Transverse colon (tissue), 4 donors: ENCODE data around the gene MAT1A. TPM values are rescaled to one million over a fixed set of nuclear protein-coding genes. Genes with fewer than 3 reads are reported as not detected.

Experiments used
- DNase-seq: peaks from one replicate; pipeline ENCODE4 v3.0.0-alpha.2; 2019
- H3K27ac ChIP-seq, 4 donors: fragments of 200-600 bp; sonication (generic); 2 replicates each; pipeline ENCODE4 v1.5.1; 2016 to 2018; ENCODE audit warnings: inconsistent platforms in 4 of 4
- H3K27me3 ChIP-seq: fragments of 200-600 bp; sonication (generic); 2 replicates; pipeline ENCODE4 v1.5.1; 2017; ENCODE audit warnings: inconsistent platforms
- H3K36me3 ChIP-seq, 4 donors: fragments of 200-600 bp; sonication (generic); 2 replicates each; pipeline ENCODE4 v1.5.1; 2017 to 2019; ENCODE audit warnings: inconsistent platforms in 4 of 4
- H3K4me1 ChIP-seq, 4 donors: fragments of 200-600 bp; sonication (generic); 2 replicates each; pipeline ENCODE4 v1.5.1; 2017 to 2020; ENCODE audit warnings: inconsistent platforms in 4 of 4
- H3K4me3 ChIP-seq, 4 donors: fragments of 200-600 bp; sonication (generic); 1 replicate in 1 of 4; 2 replicates in 3 of 4; pipeline versions ENCODE4 v1.5.1 to v1.6.1; 2017 to 2019; ENCODE audit warnings: inconsistent platforms in 4 of 4
- H3K9me3 ChIP-seq, 2 donors: fragments of 200-600 bp; sonication (generic); 2 replicates each; pipeline ENCODE4 v1.5.1; 2017 to 2019; ENCODE audit warnings: inconsistent platforms in 2 of 2
- EP300 ChIP-seq: sonication (generic); formaldehyde crosslinking; IDR thresholded peaks from one replicate; pipeline ENCODE4 v1.6.1; 2017; ENCODE audit warnings: antibody characterized with exemption, low read depth
- POLR2A ChIP-seq: fragments of 450-650 bp; IDR thresholded peaks from one replicate; pipeline ENCODE4 v1.6.1; 2016; ENCODE audit warnings: antibody characterized with exemption, mild to moderate bottlenecking, moderate library complexity
- POLR2AphosphoS5 ChIP-seq, 3 donors: sonication (generic); formaldehyde crosslinking; IDR thresholded peaks; one replicate each; pipeline ENCODE4 v1.6.1; 2016; ENCODE audit warnings: antibody characterized with exemption in 3 of 3
- WGBS, 2 donors: methylation state at CpG; one replicate each; pipeline ENCODE4 v1.1.5; 2018; ENCODE audit warnings: low coverage in 1 of 2; 5-methylcytosine and 5-hydroxymethylcytosine counted together
- in situ Hi-C, 4 donors: fragments of 200-750 bp; cut with MboI; loops; one replicate each; pipeline versions ENCODE4 v1.15.0 to v1.15.1; 2017; ENCODE audit warnings: low sequenced_read_pairs in 3 of 4, low pct_ligation_motif_present in 1 of 4, low pct_unique_long_range_greater_than_20kb in 1 of 4
- intact Hi-C: fragments of 100-400 bp; cut with DNase I; formaldehyde crosslinking; loops from one replicate; pipeline ENCODE4 v1.15.1; 2023; ENCODE audit warnings: low total_unique reads
- total RNA-seq, 4 donors: library from RNA; depleted of rRNA; stranded (reverse); fragments of >200 nt; gene quantifications; one replicate each; pipeline ENCODE4 v1.1.0, GENCODE V29; 2016
- TF ChIP-seq, protein P1 (sequence below), 5 experiments: fragments of 200-600 bp in 3 of 5; fragments of 450-650 bp in 2 of 5; sonication (generic) in 3 of 5; IDR thresholded peaks; 1 replicate in 2 of 5; 2 replicates in 3 of 5; pipeline ENCODE4 v1.5.1; 2016 to 2017; ENCODE audit warnings: antibody characterized with exemption in 5 of 5, inconsistent platforms in 3 of 5, mild to moderate bottlenecking in 2 of 5, moderate library complexity in 1 of 5

Gene MAT1A
- total RNA-seq, 4 donors from 2014 or later, result 0.14 to 1.5 TPM; not detected in 2

DNA sequence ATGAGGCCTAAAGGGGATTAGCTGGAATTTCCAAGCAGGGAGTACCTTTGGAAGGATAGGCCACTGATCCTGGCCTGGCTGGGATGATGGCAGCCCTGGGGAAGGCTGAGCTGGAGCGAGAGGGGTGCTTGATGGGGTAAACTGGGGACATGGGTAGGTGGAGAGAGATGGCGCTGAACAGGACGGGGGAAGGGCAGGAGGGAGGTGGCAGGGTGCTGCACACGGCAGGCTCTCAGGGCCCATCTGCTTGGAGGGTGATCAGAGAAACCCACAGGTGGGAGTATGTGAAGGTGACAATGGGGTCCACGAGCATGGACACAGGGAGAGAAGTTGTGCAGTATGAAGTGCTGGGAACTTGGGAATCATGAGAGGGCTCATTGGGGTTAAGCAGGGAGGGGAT is 10.3 kb downstream of the MAT1A start:
- Histone ChIP-seq H3K27me3 (no peaks in the 10 kb centered on the region), H3K36me3 (no peaks in the 10 kb centered on the region), H3K4me3 (no peak overlapping the region), H3K9me3 (no peaks in the 10 kb centered on the region), H3K27ac (no peak overlapping the region), H3K4me1 (no peaks in the 10 kb centered on the region)
- intact Hi-C loops (no loop called here), in situ Hi-C loops (no loop called here)
- 80 to 83% methylated on average over 1 to 5 of the region's 5 CpGs for WGBS, 2 donors
- TF ChIP-seq POLR2A, result no peak
- TF ChIP-seq, protein P1, sequence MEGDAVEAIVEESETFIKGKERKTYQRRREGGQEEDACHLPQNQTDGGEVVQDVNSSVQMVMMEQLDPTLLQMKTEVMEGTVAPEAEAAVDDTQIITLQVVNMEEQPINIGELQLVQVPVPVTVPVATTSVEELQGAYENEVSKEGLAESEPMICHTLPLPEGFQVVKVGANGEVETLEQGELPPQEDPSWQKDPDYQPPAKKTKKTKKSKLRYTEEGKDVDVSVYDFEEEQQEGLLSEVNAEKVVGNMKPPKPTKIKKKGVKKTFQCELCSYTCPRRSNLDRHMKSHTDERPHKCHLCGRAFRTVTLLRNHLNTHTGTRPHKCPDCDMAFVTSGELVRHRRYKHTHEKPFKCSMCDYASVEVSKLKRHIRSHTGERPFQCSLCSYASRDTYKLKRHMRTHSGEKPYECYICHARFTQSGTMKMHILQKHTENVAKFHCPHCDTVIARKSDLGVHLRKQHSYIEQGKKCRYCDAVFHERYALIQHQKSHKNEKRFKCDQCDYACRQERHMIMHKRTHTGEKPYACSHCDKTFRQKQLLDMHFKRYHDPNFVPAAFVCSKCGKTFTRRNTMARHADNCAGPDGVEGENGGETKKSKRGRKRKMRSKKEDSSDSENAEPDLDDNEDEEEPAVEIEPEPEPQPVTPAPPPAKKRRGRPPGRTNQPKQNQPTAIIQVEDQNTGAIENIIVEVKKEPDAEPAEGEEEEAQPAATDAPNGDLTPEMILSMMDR (IDR thresholded peaks at IDR 0.05), result no peak
- TF ChIP-seq POLR2AphosphoS5 (IDR thresholded peaks at IDR 0.05), result no peak
- TF ChIP-seq EP300, result no peak
- no peak for DNase-seq

- DNase-seq, result no peak
- Histone ChIP-seq H3K27ac (no peak overlapping the region), H3K4me3 (no peak overlapping the region), H3K9me3 (no peaks in the 10 kb centered on the region), H3K36me3 (no peaks in the 10 kb centered on the region), H3K4me1 (no peaks in the 10 kb centered on the region), H3K27me3 (no peaks in the 10 kb centered on the region)
- intact Hi-C loops (no loop called here), in situ Hi-C loops (no loop called here)
- WGBS, 2 donors, result 96 to 100% methylated on average over 1 to 5 of the region's 5 CpGs
- no peak for TF ChIP-seq POLR2AphosphoS5 (IDR thresholded peaks at IDR 0.05)
- TF ChIP-seq, protein P1 (IDR thresholded peaks at IDR 0.05), result no peak
- TF ChIP-seq EP300, result no peak
- no peak for TF ChIP-seq POLR2A
Observed at GRCh38 chr10:80278480-80278879, 11.0 kb downstream of the MAT1A start.

DNA sequence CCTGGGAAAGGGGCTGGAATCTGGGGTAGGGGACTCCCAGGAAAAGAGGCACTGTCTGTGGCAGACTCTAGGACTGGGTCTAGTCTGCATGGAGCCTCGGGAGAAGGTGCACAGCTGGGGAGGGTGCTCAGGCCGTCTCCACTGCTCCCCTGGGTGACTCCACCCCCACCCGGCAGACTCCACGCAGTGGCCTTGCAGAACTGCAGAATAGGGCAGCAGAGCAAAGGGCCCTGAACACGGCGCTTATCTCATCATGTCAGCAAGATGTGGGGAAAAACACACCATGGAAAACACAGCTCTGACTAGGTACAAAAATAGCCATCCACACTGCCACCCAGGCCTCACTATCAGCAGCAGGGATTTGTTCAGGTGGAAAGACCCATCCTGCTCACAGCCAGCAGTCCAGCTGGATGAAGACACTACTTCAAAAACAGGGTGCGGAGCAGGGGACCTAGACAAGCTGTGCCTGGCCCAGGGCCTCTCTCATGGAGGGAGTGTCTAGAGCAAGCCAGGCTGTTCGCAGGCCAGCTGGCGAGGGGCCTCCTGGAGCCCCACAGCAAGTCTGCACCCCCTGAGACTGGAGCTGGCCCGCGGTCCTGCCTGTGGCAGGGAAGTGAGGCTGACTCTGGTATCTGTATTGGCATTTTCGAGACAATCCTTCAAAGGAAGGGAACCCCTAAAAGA is 11.7 kb downstream of the MAT1A start:
- H3K27ac ChIP-seq, result no peak overlapping the region
- TF ChIP-seq POLR2AphosphoS5 (IDR thresholded peaks at IDR 0.05), result no peak
- TF ChIP-seq POLR2A, result no peak
- TF ChIP-seq, protein P1 (IDR thresholded peaks at IDR 0.05), result no peak
- TF ChIP-seq EP300, result no peak
- in situ Hi-C loops (no loop called here), intact Hi-C loops (no loop called here)
- whole genome bisulfite sequencing, 2 donors, result 91% methylated on average over 12 of the region's 12 CpGs; no CpG with 5 or more reads in 1 of the 2 donors
- H3K4me1 ChIP-seq, result no peaks in the 10 kb centered on the region
- DNase-seq, result no peak
- H3K4me3 ChIP-seq, result no peak overlapping the region
- no peaks in the 10 kb centered on the region for H3K9me3 ChIP-seq
- H3K36me3 ChIP-seq, result no peaks in the 10 kb centered on the region
- H3K27me3 ChIP-seq, result no peaks in the 10 kb centered on the region

GRCh38 chr10:80277016-80277415 is 12.4 kb downstream of the MAT1A start:
- TF ChIP-seq POLR2A, result no peak
- TF ChIP-seq, protein P1 (IDR thresholded peaks at IDR 0.05), result no peak
- no peak for TF ChIP-seq EP300
- TF ChIP-seq POLR2AphosphoS5 (IDR thresholded peaks at IDR 0.05), result no peak
- no peak overlapping the region for H3K4me3 ChIP-seq
- H3K27me3 ChIP-seq, result no peaks in the 10 kb centered on the region
- 86% methylated on average over 4 of the region's 4 CpGs; no CpG with 5 or more reads in 1 of the 2 donors for WGBS, 2 donors
- no peak overlapping the region for H3K27ac ChIP-seq
- in situ Hi-C loops (no loop called here), intact Hi-C loops (no loop called here)
- H3K9me3 ChIP-seq, result no peaks in the 10 kb centered on the region
- DNase-seq, result no peak
- no peaks in the 10 kb centered on the region for H3K4me1 ChIP-seq
- H3K36me3 ChIP-seq, result no peaks in the 10 kb centered on the region
